HG03575 (cell line): ENCODE results near the gene RHBDF2.

ENCODE experiments used
- ATAC-seq: cut with Tn5 transposase; IDR thresholded peaks from one replicate; pipeline ENCODE4 v1.9.1; 2021; ENCODE audit not compliant: unreplicated experiment, insufficient number of reproducible peaks, low FRiP score; ENCODE audit errors: extremely low read depth

Gene RHBDF2

DNA sequence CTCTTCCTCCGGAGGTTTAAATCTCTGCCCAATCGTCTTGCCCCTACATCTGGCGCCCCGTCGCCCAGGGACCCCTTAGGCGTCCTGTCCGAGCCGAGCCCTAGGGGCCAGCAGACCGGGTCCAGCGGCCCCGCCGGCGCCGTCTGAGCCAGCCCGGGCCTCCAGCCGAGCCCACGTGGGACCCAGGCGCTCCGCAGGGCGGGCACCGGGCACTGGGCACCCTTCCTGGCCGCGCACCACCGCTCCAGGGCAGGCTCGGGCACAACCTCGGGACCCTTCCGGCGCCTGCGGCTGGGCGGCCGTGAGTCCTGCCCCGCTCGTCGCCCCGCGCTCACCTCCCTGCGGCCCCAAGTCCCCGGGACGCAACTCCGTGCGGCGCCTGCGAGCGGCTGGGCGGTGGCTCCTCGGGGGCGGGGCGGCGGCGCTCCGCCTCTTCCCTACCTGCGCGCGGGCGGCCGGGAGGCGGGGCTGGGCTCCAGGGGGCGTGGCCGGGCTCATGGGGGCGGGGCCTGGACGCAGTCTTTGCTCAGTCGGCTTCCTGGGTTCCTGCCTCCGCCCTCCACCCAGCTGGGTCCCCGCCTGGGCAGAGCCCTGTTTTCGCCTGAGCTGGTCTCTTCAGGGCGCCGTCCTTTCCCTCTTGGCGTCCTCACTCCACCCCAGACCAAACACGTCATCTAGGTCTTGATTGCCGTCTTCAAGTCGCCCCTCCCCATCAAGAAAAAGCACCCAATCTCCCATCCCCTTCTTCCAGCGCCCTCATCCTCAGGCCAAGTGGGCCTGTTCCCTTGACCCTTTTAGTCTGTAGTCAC is at the start of gene RHBDF2:
RHBDF2 (minus strand) TSS at position 406 of the 809 bp plus-strand sequence. CDS start 19,899 bp downstream, outside the sequence.
- ATAC-seq = no peak

DNA sequence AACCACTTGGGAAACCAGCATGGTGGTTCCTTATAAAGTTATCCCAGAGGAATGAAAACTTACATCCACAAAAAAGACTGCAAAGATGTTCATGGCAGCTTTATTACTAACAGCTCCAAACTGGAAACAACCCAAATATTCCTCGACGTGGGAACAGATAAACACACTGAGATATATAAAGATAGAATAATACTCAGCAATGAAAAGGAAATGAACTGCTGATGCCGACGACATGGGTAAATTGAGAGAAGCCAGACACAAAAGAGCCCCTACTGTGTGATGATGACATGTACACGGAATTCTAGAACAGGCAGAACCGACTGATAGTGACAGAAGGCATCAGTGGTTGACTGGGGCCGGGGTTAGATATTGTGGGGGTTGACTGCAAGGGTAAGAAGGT is 48.3 kb upstream of the RHBDF2 start:
- ATAC-seq = no peak

- ATAC-seq = no peak
These were observed 47.9 kb upstream of the RHBDF2 start for GRCh38 chr17:76549215-76549518.

GRCh38 chr17:76548378-76549214 is 47.4 kb upstream of the RHBDF2 start:
- ATAC-seq = no peak

GRCh38 chr17:76547642-76548202 is 46.5 kb upstream of the RHBDF2 start:
- ATAC-seq = no peak

- ATAC-seq = no peak
These were observed 46.0 kb upstream of the RHBDF2 start for GRCh38 chr17:76547183-76547641.

DNA sequence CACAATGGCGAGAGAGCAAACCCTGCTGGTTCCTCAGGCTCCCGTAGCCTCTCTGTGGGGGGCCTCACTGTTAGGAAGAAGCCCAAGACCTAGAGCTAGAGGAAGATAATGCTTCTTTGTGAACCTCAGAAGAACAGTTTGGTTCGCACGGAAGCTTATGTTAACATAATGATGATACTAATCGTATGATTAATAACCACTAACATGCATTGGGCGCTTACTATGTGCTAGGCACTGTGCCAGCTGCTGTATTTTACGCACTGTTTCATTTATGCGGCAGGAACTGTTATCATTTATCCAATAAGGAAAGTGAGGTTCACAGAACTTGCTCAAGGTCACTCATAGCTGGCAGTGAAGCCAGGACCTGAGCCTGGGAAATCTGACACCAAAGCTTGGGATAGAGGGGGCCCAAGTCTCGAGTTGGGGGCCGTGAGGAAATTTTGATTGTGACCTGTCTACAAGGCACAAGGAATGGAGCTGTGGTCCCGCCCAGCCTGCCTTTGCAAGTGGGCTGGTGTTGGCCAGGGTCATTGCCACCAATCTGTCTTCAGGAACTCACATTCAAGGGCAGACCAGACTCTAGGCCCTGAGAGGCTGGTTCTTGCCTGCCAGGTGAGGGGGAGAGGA is 45.4 kb upstream of the RHBDF2 start:
- no peak for ATAC-seq

DNA sequence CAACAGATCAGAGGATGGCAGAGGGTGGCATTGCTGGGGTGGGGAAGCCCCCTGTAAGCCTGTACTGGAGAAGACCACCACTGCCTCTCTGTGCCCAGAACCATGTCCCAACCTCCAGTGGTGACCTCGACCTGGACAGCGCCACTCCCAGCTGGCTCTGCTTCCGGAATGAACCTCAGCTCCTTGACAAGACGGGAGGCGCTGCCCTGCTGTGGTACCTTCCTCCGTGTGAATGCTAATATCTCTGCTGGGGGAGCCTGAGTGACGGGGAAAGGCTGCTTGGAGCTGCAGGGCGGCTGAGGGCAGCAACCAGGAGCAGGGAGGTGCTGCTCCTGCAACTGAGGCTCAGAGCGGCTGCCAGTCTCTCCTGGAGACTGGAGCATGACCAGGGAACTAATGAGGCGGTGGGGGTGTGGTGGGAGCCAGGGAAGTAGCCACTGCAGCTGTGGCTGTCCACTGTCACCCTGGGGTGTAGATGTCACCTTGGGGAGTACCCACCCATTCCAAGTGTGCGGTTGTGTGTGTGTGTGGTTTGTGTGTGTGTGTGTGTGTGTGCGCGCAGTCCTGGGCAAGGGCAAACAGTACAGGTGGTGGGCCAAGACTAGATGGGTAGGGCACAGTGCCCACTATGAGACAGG is 44.8 kb upstream of the RHBDF2 start:
- ATAC-seq = no peak

- no peak for ATAC-seq
These were observed 43.5 kb upstream of the RHBDF2 start for GRCh38 chr17:76544546-76545365.

DNA sequence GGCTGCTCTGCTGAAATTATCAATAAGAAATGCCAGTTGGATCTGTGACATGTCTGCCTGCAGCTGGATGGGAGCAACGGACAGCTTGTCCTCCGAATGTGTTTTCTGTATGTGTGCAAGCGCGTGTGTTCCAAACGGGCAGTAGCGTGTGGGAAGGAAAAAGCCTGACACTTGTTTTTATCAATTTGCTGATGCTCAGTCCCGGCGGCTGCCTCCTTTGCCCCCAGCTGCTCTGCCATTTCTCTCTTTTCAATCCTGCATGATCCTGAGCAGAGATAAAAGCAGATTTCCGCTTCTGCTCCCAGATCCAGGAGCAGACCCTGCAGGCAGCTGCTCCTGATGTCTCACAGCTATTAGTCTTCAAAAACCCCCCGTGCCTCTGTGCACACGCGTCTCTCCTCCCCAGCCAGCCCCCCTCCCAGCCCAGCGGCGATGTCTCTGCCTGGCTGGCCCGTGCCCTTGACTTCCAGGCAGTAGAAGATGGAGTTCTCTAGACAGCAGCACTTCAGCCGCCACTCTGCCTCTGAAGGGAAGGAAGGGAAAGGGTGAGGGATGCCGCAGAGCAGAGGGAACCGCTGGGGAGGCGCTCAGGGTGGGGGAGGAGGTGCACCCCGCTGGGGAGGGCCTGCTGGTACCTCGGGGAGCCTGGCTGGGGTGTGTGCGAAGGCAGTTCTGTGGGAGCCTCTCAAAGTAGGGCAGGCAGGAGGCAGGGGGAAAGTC is 42.8 kb upstream of the RHBDF2 start:
- ATAC-seq = no peak

DNA sequence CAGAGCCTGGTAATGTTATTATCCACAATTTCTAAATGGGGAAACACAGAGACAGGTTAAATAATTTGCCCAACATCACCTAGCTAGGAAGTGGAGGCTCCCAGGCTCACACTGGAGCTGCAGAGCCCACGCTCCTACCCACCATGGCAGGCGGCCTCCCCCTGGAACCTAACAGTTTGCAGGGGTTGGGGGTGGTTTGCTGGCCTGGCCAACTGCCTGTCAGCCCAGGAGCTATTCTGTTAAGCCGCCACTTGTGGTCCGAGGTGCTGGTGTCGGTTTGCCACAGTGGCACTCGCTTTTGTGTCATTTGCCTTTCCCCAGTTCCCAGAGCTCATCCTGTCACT is 42.2 kb upstream of the RHBDF2 start:
- ATAC-seq = no peak

GRCh38 chr17:76542984-76543383 is 41.8 kb upstream of the RHBDF2 start:
- no peak for ATAC-seq

DNA sequence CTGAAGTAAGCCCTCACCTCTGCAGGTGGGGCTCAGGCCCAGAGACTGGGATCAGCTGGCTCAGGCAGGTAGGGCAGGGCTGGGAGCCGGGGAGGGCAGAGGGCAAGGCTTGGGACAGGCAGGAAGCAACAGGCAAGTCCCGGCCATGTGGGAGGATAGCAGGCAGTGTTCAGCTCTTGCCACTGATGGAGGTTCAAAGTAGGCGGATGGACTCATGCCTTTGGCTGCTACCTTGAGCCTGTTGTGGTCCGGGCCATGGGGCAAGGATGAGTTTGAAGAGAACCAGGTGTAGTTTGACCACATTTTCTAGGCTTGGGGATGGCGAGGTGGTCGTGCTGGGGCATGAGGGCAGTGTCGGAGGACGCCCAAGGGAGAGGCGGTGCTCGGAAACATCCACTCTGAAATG is 41.3 kb upstream of the RHBDF2 start:
- ATAC-seq = no peak

- no peak for ATAC-seq
These were observed 40.7 kb upstream of the RHBDF2 start for GRCh38 chr17:76541739-76542454.

DNA sequence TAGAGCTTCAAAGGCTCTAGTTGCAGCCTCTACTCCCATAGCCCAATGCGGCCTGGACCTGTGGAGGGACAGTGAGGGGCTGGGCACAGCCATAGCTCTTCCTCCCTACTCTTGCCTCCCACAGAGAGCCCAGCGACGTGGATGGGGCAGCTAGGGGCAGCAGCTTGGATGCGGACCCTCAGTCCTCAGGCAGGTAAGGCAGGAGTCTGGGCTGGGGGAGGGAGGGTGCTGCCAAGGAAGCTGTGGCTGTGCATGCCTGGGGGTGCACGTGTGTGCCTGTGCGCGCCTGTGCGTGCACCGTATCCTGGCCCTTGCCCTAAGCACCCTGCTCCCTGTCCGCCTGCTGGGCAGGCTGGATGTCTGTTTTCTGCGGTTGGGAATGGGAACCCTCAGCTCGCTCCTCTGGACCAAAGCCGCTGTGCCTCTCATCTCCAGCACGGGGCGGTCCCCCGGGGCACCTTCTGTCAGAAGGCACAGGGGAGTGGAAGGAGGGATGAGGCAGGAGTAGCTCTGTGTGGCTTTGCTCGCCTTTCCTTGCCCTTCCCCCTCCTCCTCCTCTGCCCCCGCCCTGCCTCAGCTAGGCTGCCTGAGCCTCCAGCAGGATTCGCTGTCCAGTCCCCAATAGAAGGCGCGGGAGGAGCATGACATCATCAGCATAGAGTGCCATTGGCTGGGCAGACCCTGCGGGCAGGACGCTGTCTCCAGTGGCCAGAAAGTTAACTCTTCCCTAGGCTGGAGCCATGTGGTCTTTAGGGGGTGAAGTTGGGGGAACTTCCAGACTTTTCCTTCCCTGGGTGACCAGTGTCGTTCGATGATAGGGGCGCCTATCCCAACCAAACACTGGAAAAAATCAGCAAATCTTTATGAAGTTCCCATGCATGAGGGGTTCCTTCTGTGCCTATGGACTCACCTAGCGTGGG is 39.4 kb upstream of the RHBDF2 start:
- ATAC-seq = no peak

DNA sequence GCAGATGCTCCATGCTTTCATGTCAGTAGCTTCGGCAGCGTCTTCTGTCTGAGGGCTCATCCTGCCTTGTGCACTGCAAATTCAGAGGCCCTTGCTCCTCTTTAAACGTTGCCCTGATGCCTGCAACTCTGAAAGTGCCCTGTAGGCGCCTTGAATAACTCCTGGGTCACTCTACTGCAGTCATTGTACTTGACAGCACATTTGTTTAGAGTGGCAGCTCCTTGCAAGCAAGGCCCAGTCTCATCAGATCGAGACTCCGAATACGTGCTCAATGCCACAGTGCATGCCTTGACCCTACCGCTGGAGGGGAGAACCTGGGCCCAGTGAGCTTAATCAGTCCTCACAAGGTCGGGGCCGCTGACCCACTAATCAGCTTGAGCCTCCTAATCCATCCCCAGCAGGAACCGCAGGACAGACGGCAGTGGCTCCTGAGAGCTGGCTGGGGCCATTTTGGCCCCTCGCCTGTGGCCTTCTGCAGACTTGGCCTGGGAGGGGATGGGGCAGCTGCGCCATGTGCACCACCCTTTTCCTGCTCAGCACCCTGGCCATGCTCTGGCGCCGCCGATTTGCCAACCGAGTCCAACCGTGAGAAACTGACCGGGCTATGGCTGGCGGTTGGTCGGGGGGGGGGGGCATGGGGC is 38.5 kb upstream of the RHBDF2 start, which contains the start of gene PRCD:
PRCD (plus strand) TSS at position 414 of the 641 bp plus-strand sequence; CDS start at position 512, 98 bp downstream.
- no peak for ATAC-seq
